ENCODE measurements around the gene NEK4.

DNA sequence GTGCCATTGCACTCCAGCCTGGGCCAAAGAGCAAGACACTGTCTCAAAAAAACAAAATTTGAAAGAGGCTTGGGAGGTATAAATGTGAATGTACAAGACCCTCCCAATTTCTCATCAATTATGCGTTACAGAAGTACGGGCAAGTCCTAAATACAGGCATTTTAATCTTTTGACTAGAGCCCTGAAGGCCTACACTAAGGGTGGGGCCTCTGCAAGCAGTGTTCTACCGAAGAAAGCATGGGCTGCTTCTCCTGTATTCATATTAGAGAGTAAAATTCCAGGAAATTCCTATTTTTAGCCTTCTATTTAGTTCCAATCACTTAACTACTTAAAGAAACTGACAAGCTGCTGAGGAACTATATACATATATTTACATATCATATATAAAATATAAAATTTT lies 110.7 kb downstream of the NEK4 start:
- TF ChIP-seq, protein P1, sequence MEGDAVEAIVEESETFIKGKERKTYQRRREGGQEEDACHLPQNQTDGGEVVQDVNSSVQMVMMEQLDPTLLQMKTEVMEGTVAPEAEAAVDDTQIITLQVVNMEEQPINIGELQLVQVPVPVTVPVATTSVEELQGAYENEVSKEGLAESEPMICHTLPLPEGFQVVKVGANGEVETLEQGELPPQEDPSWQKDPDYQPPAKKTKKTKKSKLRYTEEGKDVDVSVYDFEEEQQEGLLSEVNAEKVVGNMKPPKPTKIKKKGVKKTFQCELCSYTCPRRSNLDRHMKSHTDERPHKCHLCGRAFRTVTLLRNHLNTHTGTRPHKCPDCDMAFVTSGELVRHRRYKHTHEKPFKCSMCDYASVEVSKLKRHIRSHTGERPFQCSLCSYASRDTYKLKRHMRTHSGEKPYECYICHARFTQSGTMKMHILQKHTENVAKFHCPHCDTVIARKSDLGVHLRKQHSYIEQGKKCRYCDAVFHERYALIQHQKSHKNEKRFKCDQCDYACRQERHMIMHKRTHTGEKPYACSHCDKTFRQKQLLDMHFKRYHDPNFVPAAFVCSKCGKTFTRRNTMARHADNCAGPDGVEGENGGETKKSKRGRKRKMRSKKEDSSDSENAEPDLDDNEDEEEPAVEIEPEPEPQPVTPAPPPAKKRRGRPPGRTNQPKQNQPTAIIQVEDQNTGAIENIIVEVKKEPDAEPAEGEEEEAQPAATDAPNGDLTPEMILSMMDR (tag by site-specific recombination; IDR thresholded peaks at IDR 0.05) = no peak
- TF ChIP-seq ZBTB21 (tag by site-specific recombination; IDR thresholded peaks at IDR 0.05) = no peak
- TF ChIP-seq ZNF10 (tag by site-specific recombination; IDR thresholded peaks at IDR 0.05) = no peak
- no peak for TF ChIP-seq SETDB1 (IDR thresholded peaks at IDR 0.05; ENCODE audit: insufficient read length, low read length)
- no peak for TF ChIP-seq ZNF292 (tag by site-specific recombination; IDR thresholded peaks at IDR 0.05; ENCODE audit: borderline replicate concordance, low read depth)
- TF ChIP-seq KLF8 (tag by site-specific recombination; IDR thresholded peaks at IDR 0.05) = no peak
- TF ChIP-seq ZNF274 (IDR thresholded peaks at IDR 0.05; ENCODE audit: low read length) = no peak
- TF ChIP-seq ZNF274 (tag by site-specific recombination; IDR thresholded peaks at IDR 0.05; ENCODE audit: borderline replicate concordance) = no peak
- TF ChIP-seq ZNF843 (tag by site-specific recombination; IDR thresholded peaks at IDR 0.05) = no peak
- no peak for TF ChIP-seq ZNF704 (tag by site-specific recombination; IDR thresholded peaks at IDR 0.05)
- TF ChIP-seq ZNF544 (tag by site-specific recombination; IDR thresholded peaks at IDR 0.05) = no peak
- TF ChIP-seq YY1 (tag by site-specific recombination; IDR thresholded peaks at IDR 0.05) = no peak
